Inferior parietal cortex (tissue), 1 donor: ENCODE measurements around the gene DCHS2.
"Not testable (repeated sequence)": the region's sequence is repeated elsewhere in the genome, so short reads cannot be mapped to it uniquely, and the experiment has no call there.

ENCODE experiments used
- DNase-seq: peaks from one replicate; pipeline ENCODE4 v3.0.0-alpha.2; 2016; ENCODE audit errors: extremely low spot score

The DCHS2 gene

GRCh38 chr4:154230091-154230490 lies 261.5 kb downstream of the DCHS2 start:
- DNase-seq = no peak

DNA sequence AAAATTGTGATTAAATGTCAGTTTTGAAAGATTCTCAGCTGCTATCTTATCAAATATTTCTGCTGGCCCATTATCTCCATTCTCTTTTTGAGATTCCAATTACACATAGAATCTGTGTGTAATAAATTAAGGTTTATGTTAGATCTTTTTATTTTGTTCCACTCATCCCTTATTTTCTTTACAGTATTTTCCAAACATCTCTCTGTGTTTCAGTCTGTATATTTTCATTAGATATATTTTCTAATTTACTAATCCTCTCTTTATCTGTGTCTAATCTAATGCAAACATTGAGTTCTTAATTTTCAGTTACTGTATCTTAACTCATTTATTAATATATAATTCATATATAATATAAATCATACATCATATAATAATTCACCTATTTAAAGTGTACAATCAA lies 268.7 kb downstream of the DCHS2 start:
- DNase-seq = no peak

- no peak for DNase-seq
These were observed 273.5 kb downstream of the DCHS2 start for GRCh38 chr4:154218051-154218450.

- DNase-seq = not testable (repeated sequence)
These were observed 274.2 kb downstream of the DCHS2 start for GRCh38 chr4:154217384-154217783.

DNA sequence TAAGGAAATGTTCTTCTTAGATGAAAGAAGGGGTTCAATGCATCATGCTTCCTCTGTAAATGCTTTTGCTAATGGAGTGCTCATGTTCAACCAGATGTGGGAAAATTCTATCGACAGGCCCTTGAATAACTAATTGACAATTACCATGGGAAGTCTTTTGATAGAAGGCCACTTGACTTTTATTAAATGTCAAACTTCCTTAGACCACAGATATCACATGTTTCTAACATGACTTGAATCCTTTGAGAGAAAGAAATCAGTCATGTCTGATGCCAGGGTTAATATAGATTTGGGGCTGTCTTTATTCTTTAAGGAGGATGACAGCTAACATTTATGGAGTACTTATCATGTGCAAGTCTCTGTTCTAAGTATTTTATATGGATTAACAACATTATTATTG lies 280.1 kb downstream of the DCHS2 start:
- DNase-seq = no peak

DNA sequence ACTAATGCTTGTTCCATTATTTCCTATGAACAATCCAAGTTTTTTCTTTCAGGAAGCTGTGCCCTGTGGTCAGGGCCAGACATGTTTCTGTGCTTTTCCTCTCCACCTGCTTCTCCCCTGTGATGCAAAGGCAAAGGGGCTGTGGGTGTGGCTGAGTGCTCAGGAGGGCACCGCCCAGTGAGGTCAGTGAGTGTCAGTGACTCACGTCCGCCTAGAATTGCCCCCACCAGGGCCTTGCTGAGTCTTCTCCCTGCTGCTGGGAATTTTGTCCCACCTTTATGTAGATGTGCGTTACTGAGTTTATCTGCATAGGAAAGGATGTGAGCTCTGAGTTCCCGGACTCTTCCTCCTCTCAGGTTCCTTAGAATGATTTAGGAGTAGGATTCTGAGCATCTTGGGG lies 283.2 kb downstream of the DCHS2 start:
- DNase-seq = no peak

- no peak for DNase-seq
These were observed 286.1 kb downstream of the DCHS2 start for GRCh38 chr4:154205471-154205870.

DNA sequence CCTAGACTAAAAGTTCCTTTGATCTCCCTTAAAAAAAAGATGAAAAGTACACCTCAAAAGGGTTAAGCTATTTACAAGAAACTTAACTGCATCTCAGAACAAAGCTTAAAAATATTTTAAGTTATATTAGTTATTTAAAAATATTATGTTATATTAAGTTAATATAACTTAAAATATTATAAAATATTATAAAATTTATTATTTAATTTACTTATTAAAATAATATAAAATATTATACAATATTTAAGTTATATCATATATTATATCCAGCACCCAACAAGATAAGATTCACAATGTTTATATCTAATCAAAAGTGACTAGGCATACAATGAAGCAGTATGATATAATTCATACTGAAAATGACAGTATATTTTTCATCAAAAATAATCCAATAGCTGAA lies 296.9 kb downstream of the DCHS2 start:
- no peak for DNase-seq

DNA sequence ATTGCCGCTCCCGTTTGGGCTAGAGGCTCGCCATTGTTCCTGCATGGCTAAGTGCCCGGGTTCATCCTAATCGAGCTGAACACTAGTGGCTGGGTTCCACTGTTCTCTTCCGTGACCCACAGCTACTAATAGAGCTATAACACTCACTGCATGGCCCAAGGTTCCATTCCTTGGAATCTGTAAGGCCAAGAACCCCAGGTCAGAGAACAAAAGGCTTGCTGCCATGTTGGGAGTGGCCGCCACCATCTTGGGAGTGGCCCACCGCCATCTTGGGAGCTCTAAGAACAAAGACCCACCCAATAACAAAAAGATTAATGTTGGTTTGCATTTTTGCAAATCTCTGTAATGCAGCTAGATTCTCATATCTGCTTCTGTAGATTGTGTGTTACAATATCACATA lies 299.0 kb downstream of the DCHS2 start:
- DNase-seq = no peak

DNA sequence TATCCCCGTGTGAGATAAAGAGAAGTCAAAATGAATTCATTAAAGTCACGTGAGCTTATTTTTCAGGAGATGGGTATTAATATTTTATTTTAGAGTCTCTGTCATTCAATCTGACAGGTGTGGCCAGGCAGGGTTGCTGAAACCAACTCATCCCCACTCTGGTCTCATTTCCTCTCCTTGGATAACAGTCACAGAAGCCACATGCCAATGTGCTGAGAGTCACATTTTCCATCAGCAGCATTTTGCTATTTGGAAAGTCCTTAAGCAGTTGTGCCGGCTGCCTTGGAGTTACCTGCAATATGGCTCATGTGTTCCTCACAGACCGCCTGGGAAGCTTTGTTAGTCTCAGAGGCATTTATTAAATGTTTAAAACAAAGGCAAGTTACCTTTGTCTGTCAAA lies 302.3 kb downstream of the DCHS2 start:
- DNase-seq = no peak

GRCh38 chr4:154186888-154187287 lies 304.7 kb downstream of the DCHS2 start:
- DNase-seq = no peak

DNA sequence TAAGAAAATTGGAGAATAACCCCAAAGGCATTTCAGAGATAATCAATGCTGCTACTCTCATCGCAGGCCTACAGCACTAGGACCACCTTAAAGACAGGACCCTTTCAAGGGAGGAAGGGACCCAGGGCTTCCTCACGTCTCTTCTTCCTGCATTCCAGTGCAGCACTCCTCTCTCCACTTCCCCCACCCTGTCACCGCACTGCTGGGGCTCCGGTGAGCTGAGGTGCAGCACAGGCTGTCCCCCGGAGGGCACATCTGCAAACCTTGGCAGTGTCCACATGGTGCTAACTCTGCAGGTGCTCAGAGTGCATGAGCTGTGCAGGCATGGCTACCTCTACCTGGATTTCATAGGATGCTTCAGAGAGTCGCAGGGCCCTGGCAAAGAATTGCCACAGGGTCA lies 305.6 kb downstream of the DCHS2 start:
- no peak for DNase-seq

DNA sequence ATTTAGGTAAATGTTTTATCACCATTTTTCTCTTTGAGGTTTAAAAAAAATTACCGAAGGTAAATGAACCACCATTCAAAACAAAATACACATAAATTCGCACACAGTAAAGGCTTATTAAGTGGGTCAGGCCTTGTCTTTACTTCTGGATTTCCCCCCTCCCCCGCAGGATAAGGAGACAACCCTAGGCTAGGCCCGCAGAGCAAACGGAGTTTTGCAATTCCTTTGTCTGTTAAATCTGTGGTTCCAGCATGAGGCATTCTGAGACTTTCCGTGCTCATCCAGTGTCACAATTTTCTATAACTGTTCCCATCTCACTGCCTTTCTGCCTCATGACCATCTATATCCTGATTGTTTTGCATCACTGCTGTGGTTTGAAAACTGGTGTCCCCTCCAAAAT lies 307.4 kb downstream of the DCHS2 start:
- no peak for DNase-seq

DNA sequence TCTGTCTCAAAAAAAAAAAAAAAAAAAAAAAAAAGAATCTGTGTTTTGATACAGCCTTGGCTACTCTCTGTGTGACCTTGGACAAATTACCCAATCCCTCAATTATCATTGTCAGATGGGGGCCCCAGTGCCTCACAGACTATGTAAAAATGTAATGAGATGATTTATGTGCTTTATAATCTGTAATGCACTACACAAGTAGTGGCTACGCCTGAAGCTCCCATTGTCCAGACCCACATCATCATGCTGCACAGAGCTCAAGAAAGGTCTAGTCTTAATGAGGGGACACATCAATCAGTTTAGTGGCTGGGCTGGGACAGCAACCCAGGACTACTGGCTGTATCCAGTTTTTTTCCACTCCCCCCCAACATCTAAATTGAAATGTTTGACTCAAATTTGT lies 308.3 kb downstream of the DCHS2 start:
- no peak for DNase-seq
